SK-N-SH (cell line): Measurements from ENCODE around the gene ABHD12. TPM values are rescaled to one million over a fixed set of nuclear protein-coding genes. Genes with fewer than 3 reads are reported as not detected.

Experiments used
- CTCF ChIA-PET: fragments of 300-600, 350-600 bp; formaldehyde crosslinking; extraction: SDS; loops from one replicate; lab custom pipeline; 2021; lab: Yijun Ruan, JAX
- POLR2A ChIA-PET: fragments of 350-600 bp; sonication (Branson Sonifier 250); formaldehyde crosslinking; extraction: SDS; loops from one replicate; lab custom pipeline; 2020; ENCODE audit warnings: antibody characterized with exemption, inconsistent platforms; lab: Yijun Ruan, JAX
- DNase-seq: peaks from one replicate; pipeline ENCODE4 v3.0.0; 2012
- H2AFZ ChIP-seq: fragments of 200-600 bp; sonication (generic); 2 replicates; pipeline ENCODE4 v1.8.1; 2016; ENCODE audit warnings: antibody characterized with exemption, mild to moderate bottlenecking, low read depth
- H3F3A ChIP-seq: fragments of 200-600 bp; sonication (generic); replicated peaks from 2 replicates; pipeline ENCODE3; 2016; ENCODE audit warnings: antibody characterized with exemption, mild to moderate bottlenecking; ENCODE audit not compliant: insufficient read depth
- H3K27ac ChIP-seq, 2 experiments: fragments of 200-500 bp in 1 of 2; fragments of 200-600 bp in 1 of 2; sonication (Bioruptor generic) in 1 of 2; sonication (generic), shearing (Covaris generic) in 1 of 2; 2 replicates each; pipeline versions ENCODE4 v1.5.1 to v1.6.1; 2014 to 2016; ENCODE audit warnings: low read depth in 2 of 2, inconsistent platforms in 1 of 2, low read length in 1 of 2, mild to moderate bottlenecking in 1 of 2, mixed read lengths in 1 of 2
- H3K27me3 ChIP-seq: fragments of 200-600 bp; sonication (generic), shearing (Covaris generic); 2 replicates; pipeline ENCODE4 v1.6.1; 2016; ENCODE audit warnings: mixed run types; ENCODE audit not compliant: insufficient read depth
- H3K36me3 ChIP-seq, 2 experiments: fragments of 200-500 bp in 1 of 2; fragments of 200-600 bp in 1 of 2; sonication (Bioruptor generic) in 1 of 2; sonication (generic) in 1 of 2; replicated peaks in 1 of 2; 2 replicates each; pipeline versions ENCODE3 to v1.5.1; 2014 to 2016; ENCODE audit warnings: low read length in 1 of 2, mild to moderate bottlenecking in 1 of 2; ENCODE audit not compliant: insufficient read depth in 2 of 2, control insufficient read depth in 1 of 2
- H3K4me1 ChIP-seq, 2 experiments: fragments of 200-500 bp in 1 of 2; fragments of 200-600 bp in 1 of 2; sonication (Bioruptor generic) in 1 of 2; sonication (generic), shearing (Covaris generic) in 1 of 2; 2 replicates each; pipeline versions ENCODE4 v1.5.1 to v1.6.1; 2014 to 2016; ENCODE audit warnings: low read depth in 1 of 2, low read length in 1 of 2, mixed run types in 1 of 2; ENCODE audit not compliant: insufficient read depth in 2 of 2, control insufficient read depth in 1 of 2
- H3K4me2 ChIP-seq: fragments of 200-600 bp; sonication (generic), shearing (Covaris generic); 2 replicates; pipeline ENCODE4 v1.6.1; 2017; ENCODE audit warnings: mixed run types
- H3K4me3 ChIP-seq, 2 experiments: fragments of 200-500 bp in 1 of 2; fragments of 200-600 bp in 1 of 2; sonication (Bioruptor generic) in 1 of 2; sonication (generic), shearing (Covaris generic) in 1 of 2; 2 replicates each; pipeline versions ENCODE4 v1.5.1 to v1.8.1; 2014 to 2016; ENCODE audit warnings: low read depth in 2 of 2, inconsistent platforms in 1 of 2, low read length in 1 of 2, mild to moderate bottlenecking in 1 of 2, mixed read lengths in 1 of 2, moderate library complexity in 1 of 2
- H3K79me2 ChIP-seq: fragments of 200-600 bp; sonication (generic); 2 replicates; pipeline ENCODE4 v1.8.1; 2017; ENCODE audit warnings: mild to moderate bottlenecking; ENCODE audit not compliant: insufficient read depth
- H3K9ac ChIP-seq: fragments of 200-600 bp; sonication (generic); 2 replicates; pipeline ENCODE4 v1.6.1; 2017; ENCODE audit warnings: mixed run types
- H3K9me2 ChIP-seq: fragments of 200-600 bp; sonication (generic); 2 replicates; pipeline ENCODE4 v1.6.1; 2017; ENCODE audit warnings: mixed run types
- H3K9me3 ChIP-seq: fragments of 200-600 bp; sonication (generic); 2 replicates; pipeline ENCODE4 v1.6.1; 2017; ENCODE audit warnings: mixed run types, mild to moderate bottlenecking, moderate library complexity
- H4K20me1 ChIP-seq: fragments of 200-600 bp; sonication (generic); 2 replicates; pipeline ENCODE4 v1.6.1; 2017; ENCODE audit warnings: mild to moderate bottlenecking, mixed run types; ENCODE audit not compliant: insufficient read depth
- CTCF ChIP-seq: fragments of 200-600 bp; sonication (generic); IDR thresholded peaks from 2 replicates; pipeline ENCODE4 v1.6.1; 2017; ENCODE audit warnings: antibody characterized with exemption, mild to moderate bottlenecking, moderate library complexity
- ELF1 ChIP-seq: IDR thresholded peaks from 2 replicates; pipeline ENCODE4 v1.4.0; 2012
- FOSL2 ChIP-seq: IDR thresholded peaks from 2 replicates; pipeline ENCODE4 v1.4.0; 2012; ENCODE audit warnings: low read depth, mild to moderate bottlenecking, moderate library complexity, borderline replicate concordance
- IRF3 ChIP-seq: fragments of 150-350 bp; IDR thresholded peaks from 2 replicates; pipeline ENCODE4 v1.6.1; 2016; ENCODE audit warnings: mild to moderate bottlenecking, low read depth, low read length
- NRF1 ChIP-seq: IDR thresholded peaks from 2 replicates; pipeline ENCODE4 v1.6.1; 2012; ENCODE audit warnings: low read depth, mild to moderate bottlenecking, low read length
- PBX3 ChIP-seq: IDR thresholded peaks from 2 replicates; pipeline ENCODE4; 2012
- RAD21 ChIP-seq: IDR thresholded peaks from 2 replicates; pipeline ENCODE4 v1.6.1; 2012; ENCODE audit warnings: mild to moderate bottlenecking, low read length
- RFX5 ChIP-seq: IDR thresholded peaks from 2 replicates; pipeline ENCODE4 v1.6.1; 2012; ENCODE audit warnings: mild to moderate bottlenecking, improper control_type of control experiment, low read length
- TAF1 ChIP-seq: IDR thresholded peaks from 2 replicates; pipeline ENCODE4 v1.6.1; 2012; ENCODE audit warnings: low read depth, mild to moderate bottlenecking, low read length, moderate library complexity, borderline replicate concordance
- YY1 ChIP-seq: IDR thresholded peaks from 2 replicates; pipeline ENCODE4 v1.4.0; 2012; ENCODE audit warnings: low read depth, mild to moderate bottlenecking
- WGBS: methylation state at CpG from one replicate; pipeline ENCODE4 v1.1.6; 2017; ENCODE audit warnings: low lambda C conversion rate; 5-methylcytosine and 5-hydroxymethylcytosine counted together
- polyA plus RNA-seq, 3 experiments: library from polyadenylated mRNA; depleted of rRNA; stranded (reverse); fragments of >200 nt; gene quantifications; 2 replicates each; pipeline ENCODE4 v1.2.3, GENCODE V29; 2012

Gene ABHD12
- polyA plus RNA-seq, 1 of the 3 experiments (the other 2 are of a cell fraction) = 33.5 TPM

GRCh38 chr20:25424536-25424935, 33.9 kb upstream of the ABHD12 start:
- no peaks in the 10 kb centered on the region for H3K9me3 ChIP-seq
- TF ChIP-seq PBX3 (no peak), YY1 (no peak), NRF1 (no peak), RAD21 (no peak), TAF1 (no peak), CTCF (no peak), IRF3 (no peak), RFX5 (no peak), ELF1 (no peak)
- no peaks in the 10 kb centered on the region for H3K9me2 ChIP-seq
- H3K36me3 ChIP-seq = peaks cover 5 to 34% of the 10 kb centered on the region in 2 experiments
- POLR2A ChIA-PET = no interaction called here
- no peak overlapping the region for H3K9ac ChIP-seq
- H3F3A ChIP-seq = peaks cover 7% of the 10 kb centered on the region
- CTCF ChIA-PET = no interaction called here
- WGBS = 94% methylated on average over 3 of the region's 3 CpGs
- no peaks in the 10 kb centered on the region for H3K27me3 ChIP-seq
- no peak for DNase-seq
- H4K20me1 ChIP-seq = no peaks in the 10 kb centered on the region
- H3K79me2 ChIP-seq = no peaks in the 10 kb centered on the region
- no peaks in the 10 kb centered on the region for H3K4me1 ChIP-seq
- no peak overlapping the region for H2AFZ ChIP-seq
- no peak overlapping the region for H3K4me3 ChIP-seq
- no peak overlapping the region for H3K4me2 ChIP-seq
- H3K27ac ChIP-seq = no peak overlapping the region

GRCh38 chr20:25422032-25422431, 31.4 kb upstream of the ABHD12 start:
- Histone ChIP-seq H3K27me3 (no peaks in the 10 kb centered on the region), H3F3A (peaks cover 8% of the 10 kb centered on the region), H3K9me2 (no peaks in the 10 kb centered on the region), H2AFZ (no peak overlapping the region), H3K36me3 (peaks cover 6 to 33% of the 10 kb centered on the region in 2 experiments), H3K27ac (no peak overlapping the region), H3K79me2 (peaks cover 5% of the 10 kb centered on the region; the same call in 1 of the 2 replicates), H4K20me1 (no peaks in the 10 kb centered on the region), H3K9ac (no peak overlapping the region), H3K4me2 (no peak overlapping the region), H3K9me3 (no peaks in the 10 kb centered on the region), H3K4me1 (no peaks in the 10 kb centered on the region), H3K4me3 (no peak overlapping the region)
- DNase-seq = no peak
- WGBS = 90% methylated on average over 4 of the region's 4 CpGs
- ChIA-PET POLR2A (no interaction called here), CTCF (interaction anchor here (1.3 kb wide), 1 partner anchor 12 kb away, joined by 3 read pairs; no protein-coding TSS in a partner anchor)
- TF ChIP-seq FOSL2 (no peak), YY1 (no peak)
